Globus pallidus (tissue), 1 donor: ENCODE data around the gene PRDM10.
"Not testable (repeated sequence)": the region's sequence is repeated elsewhere in the genome, so short reads cannot be mapped to it uniquely, and the experiment has no call there.

ENCODE experiments used
- DNase-seq: peaks from one replicate; pipeline ENCODE4 v3.0.0-alpha.2; 2015; ENCODE audit warnings: low spot score

Gene PRDM10

GRCh38 chr11:129895126-129896041 lies 107.3 kb downstream of the PRDM10 start, which contains the start of gene NFRKB:
Gene NFRKB (minus strand): TSS chr11:129895578. CDS start chr11:129892849, 2,729 bp downstream.
- DNase-seq = peak; percentile 79

GRCh38 chr11:129894278-129895125 lies 108.1 kb downstream of the PRDM10 start:
- DNase-seq = no peak

- no peak for DNase-seq
Observed at GRCh38 chr11:129888451-129888850, 114.2 kb downstream of the PRDM10 start.

- no peak for DNase-seq
Observed at GRCh38 chr11:129885381-129885780, 117.3 kb downstream of the PRDM10 start.

GRCh38 chr11:129884581-129884980 lies 118.1 kb downstream of the PRDM10 start:
- no peak for DNase-seq

- DNase-seq = no peak
Observed at GRCh38 chr11:129881570-129882170, 121.0 kb downstream of the PRDM10 start.

- DNase-seq = no peak
Observed at GRCh38 chr11:129880311-129880710, 122.3 kb downstream of the PRDM10 start.

GRCh38 chr11:129871914-129872313 lies 130.7 kb downstream of the PRDM10 start:
- no peak for DNase-seq

- not testable (repeated sequence) for DNase-seq
Observed at GRCh38 chr11:129868626-129869025, 134.0 kb downstream of the PRDM10 start.

- DNase-seq = no peak
Observed at GRCh38 chr11:129866311-129866710, 136.3 kb downstream of the PRDM10 start.

GRCh38 chr11:129865701-129866100 lies 136.9 kb downstream of the PRDM10 start:
- DNase-seq = no peak

- DNase-seq = no peak
Observed at GRCh38 chr11:129864811-129865210, 137.8 kb downstream of the PRDM10 start.

GRCh38 chr11:129861702-129862522 lies 140.7 kb downstream of the PRDM10 start:
- DNase-seq = no peak

- DNase-seq = no peak
Observed at GRCh38 chr11:129856036-129856435, 146.6 kb downstream of the PRDM10 start.

GRCh38 chr11:129855086-129855485 lies 147.5 kb downstream of the PRDM10 start:
- no peak for DNase-seq

- DNase-seq = no peak
Observed at GRCh38 chr11:129854232-129854805, 148.3 kb downstream of the PRDM10 start.

- DNase-seq = no peak
Observed at GRCh38 chr11:129853518-129854231, 149.0 kb downstream of the PRDM10 start.

- no peak for DNase-seq
Observed at GRCh38 chr11:129852125-129852740, 150.4 kb downstream of the PRDM10 start.
